H1 (cell line): ENCODE measurements around the gene CTSG. TPM values are rescaled to one million over a fixed set of nuclear protein-coding genes. Genes with fewer than 3 reads are reported as not detected.

ENCODE experiments used
- KDM4A ChIP-seq: IDR thresholded peaks from one replicate; pipeline ENCODE4 v1.7.1; 2012; ENCODE audit warnings: low read depth, mild to moderate bottlenecking, moderate library complexity, low read length, inconsistent platforms; ENCODE audit not compliant: severe bottlenecking
- YY1 ChIP-seq: IDR thresholded peaks from 2 replicates; pipeline ENCODE4 v1.6.1; 2011; ENCODE audit warnings: low read depth, mild to moderate bottlenecking, low read length
- polyA plus RNA-seq, 7 experiments: library from polyadenylated mRNA; depleted of rRNA in 3 of 7; stranded (reverse) in 5 of 7; unstranded in 2 of 7; fragments of >200 nt in 5 of 7; fragments of 200-250 nt in 2 of 7; gene quantifications; 1 replicate in 5 of 7; 2 replicates in 1 of 7; 4 replicates in 1 of 7; pipeline versions ENCODE4 v1.2.1 to v1.2.3, GENCODE V29; 2011 to 2013; ENCODE audit warnings: missing spikeins in 2 of 7, mixed read lengths in 2 of 7
- total RNA-seq: library from RNA; stranded (reverse); fragmentation: NEBNext Ultra II Directional; extraction: Animal tissue kit (Norgen Biotek cat#: 25700); gene quantifications from 2 replicates; pipeline ENCODE4 v1.2.1, GENCODE V29; 2021

Gene CTSG
- total and polyA plus RNA-seq, 2 of the 8 experiments (the other 6 are each of a cell fraction or from before 2014, with no cell fraction given), result not detected

DNA sequence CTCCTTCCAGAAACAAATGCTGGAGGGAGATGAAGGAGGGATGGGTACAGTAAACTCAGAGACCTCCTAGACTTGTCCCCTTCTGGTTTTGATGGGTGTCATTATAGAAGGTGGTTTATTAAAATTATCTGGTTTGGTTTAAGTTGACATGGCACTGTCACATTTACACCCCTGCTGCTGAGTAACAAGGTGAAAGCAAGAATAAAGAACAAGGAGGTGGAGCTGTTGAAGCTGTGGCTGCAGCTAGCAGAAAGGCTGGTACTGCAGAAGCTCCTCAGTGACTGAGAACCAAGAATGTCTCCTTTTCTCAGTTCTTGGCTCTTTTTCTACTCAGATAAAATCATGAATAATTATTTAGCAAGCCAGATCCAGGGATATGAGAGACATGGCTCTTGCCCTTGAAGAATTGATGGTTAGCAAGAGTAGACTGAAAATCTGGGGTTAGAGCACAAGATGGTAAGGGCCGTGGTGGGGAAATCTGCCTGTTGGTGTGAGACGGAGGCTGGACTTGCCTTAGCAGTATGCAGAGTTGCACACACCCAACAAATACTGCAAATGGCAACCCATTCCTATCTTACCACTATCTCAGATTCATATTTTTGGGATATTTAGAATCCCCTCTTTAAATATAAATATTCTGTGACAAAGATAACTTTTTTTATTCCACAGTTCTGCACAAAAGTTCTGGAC is 33.8 kb upstream of the CTSG start, which contains the start of gene GZMH (continued):
- TF ChIP-seq YY1 (no peak), KDM4A (no peak)
